Islet of Langerhans (tissue), 1 donor: ENCODE results near the gene NECTIN4.
"Not testable (repeated sequence)": the region's sequence is repeated elsewhere in the genome, so short reads cannot be mapped to it uniquely, and the experiment has no call there.

ENCODE experiments used
- FAIRE-seq: peaks from one replicate; lab custom pipeline; 2011; peaks lifted over from hg19 to GRCh38; lab: Jason Lieb, UNC

NECTIN4 gene

DNA sequence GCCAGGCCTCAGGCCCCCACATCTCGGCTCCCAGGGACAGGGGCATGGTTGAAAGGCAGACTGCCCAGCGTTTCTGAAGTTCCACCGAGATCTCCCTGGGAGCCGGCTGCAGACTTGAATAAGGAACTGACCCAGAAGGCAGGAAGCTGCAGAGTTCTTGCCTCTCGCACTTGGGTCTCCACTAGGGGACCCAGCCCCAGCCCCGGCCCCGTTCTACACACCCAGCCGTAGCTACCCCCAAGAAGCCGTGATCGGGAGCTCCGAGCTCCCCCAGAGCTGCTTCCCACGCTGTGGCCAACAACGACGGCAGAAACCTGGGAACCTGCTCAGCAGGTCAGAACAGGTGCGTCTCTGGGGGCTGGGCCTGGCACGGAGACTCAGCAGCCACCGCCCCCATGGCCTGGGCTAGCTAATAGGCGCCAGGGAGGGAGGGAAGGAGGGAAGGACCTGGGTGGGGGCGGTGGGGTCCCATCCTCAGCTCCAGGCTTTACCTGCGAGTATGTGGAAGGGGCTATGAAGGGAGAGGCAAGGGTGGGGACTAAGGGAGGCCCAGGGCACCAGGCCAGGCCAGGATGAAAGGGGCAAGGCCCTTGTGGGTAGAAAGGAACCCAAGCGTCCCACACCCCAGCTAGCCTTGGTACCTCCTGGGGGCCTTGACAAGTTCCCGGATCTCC, at the start of gene NECTIN4:
NECTIN4 (minus strand) TSS at position 308 of the 674 bp plus-strand sequence; CDS start at position 46, 262 bp downstream.
- no peak for FAIRE-seq

DNA sequence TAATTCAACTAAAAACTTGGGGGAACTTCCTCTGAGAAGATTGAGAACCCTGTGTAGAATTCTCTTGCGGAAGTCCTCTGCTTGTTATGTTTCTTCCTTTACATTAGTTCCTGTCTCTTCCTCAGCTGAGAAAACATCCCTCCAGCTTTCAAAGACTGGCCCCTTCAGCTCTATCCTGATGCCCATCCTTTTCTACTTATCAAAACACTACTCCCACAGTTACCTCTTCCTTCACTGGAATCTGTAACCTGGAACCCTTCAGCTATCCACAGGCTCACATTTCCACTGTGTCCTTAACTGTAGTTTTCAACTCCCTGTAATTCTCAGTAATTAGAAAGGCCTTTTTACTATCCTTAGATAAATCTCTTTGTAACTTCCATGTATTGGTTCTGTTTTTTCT, 49.1 kb upstream of the NECTIN4 start:
- no peak for FAIRE-seq

DNA sequence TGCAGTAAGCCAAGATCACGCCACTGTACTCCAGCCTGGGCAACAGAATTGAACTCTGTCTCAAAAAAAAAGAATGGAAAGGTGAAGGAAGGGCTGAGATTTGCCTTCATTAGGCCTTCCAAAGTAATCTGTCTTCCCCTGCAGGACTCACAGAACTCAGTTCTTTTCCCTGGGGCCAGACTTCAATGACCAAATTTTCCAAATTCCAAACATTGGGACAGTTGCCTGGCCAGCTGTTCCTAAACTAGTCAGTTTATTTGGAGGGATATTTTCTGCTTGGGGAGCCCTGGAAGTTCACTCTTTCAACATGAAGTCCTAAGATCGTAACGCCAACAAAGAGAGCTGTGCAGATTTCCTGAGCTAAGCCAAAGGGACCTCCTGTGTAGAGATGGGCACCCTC, 48.5 kb upstream of the NECTIN4 start:
- FAIRE-seq = no peak

DNA sequence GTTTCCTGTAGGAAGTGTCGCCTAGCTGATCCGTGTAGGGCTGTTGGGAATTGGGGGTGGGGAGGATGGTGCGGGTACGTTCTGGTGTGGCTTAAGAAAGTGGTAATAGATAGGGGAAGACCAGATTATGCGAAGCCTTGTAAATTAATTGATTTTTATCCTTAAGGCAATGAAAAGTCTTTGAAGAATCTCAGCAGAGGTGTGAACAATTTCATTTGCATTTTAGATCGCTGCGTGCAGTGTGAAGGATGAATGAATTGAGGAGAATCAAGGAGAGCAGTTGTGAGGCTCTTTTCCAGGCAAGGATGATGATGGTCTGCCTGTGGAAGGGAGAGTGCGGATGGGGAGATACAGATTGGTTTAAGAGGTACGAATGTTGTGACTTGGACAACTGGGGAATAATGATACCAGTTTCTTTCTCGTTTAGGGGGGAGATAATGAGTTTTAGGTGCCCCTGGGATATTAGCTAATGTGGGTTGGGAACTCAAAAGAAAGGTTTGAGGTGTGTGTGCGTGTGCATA, 43.9 kb upstream of the NECTIN4 start:
- no peak for FAIRE-seq

DNA sequence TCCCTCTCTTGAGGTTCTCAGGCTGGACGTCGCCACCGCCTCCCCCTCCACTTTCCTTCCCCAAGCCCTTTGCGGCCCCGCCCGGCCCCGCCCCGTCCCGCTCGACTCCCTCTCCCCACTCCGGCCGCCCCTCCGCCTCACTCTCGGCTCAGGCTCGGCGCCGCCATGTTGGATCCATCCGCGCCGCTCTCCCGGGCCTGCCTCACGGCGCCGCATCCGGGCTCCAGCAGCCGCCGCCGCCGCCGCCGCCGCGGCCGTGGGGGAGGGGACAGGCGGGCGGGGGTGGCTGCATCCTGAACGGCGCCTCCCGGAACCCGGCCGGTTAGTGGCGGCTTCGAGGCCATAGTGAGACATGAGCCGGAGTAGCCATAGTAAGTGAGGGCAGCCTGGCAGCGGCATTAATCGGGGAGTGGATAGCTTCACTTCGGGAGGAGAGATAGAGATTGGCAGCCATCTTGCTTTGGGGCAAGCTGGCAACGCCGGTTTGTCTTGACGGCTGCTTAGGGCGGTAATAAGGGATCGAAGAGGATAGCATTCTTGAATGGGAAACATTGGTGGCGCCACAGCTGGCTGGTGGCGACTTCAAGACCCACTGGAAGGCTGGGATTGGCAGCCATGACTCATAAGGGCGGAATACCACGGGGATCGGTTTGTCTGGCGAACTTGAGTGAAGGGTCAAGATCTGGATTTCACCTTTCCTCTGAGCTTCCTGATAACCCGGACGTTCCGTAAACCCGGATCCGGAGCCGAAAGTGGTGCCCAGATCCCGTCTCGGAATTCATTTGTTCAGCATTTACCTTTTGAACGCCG, 43.3 kb upstream of the NECTIN4 start, which contains the start of gene DEDD:
DEDD (minus strand) TSS at position 258 of the 810 bp plus-strand sequence. CDS start 8,205 bp downstream, outside the sequence.
- no peak for FAIRE-seq

DNA sequence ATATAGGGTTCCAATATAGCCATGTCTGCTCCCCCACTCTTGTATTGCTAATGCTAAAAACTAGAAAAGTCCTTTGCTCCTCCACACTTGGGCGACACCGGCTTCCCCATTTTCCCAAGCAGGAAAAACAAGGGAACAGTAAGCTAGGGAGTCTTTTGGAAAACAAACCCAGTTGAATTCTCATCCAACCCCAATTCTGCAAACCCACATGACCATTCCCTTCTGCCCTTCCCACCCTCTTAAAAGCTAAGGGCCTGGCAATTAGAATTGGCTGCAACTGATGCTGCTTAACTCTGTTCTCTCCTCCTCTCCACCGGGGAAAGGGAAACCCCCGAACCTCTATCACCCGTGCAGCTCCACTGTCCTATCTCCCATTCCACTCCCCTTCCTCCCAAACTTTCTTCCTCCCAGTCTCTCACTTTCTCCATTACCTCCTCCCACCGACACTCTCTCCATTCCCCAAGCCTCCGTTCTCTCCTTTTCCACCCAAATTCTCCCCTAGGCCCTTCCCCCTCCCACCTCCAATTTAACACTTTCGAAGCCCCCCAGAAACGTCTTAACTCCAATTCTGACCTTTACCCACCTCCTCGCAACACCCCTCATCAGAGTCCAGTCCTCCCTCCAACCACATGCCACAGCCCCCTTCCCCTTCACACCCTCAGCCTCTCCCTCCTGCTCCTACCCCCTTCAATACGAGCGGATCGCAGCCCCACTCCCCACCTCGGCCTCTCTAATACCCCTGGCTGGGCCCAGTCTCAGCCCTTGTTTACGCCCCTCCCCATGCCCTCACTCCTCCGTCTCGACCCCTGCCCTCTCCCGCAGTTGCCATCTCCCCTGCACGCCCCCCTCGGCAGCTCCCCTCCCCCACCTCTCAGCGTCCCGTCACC, 42.4 kb upstream of the NECTIN4 start:
- FAIRE-seq = no peak

DNA sequence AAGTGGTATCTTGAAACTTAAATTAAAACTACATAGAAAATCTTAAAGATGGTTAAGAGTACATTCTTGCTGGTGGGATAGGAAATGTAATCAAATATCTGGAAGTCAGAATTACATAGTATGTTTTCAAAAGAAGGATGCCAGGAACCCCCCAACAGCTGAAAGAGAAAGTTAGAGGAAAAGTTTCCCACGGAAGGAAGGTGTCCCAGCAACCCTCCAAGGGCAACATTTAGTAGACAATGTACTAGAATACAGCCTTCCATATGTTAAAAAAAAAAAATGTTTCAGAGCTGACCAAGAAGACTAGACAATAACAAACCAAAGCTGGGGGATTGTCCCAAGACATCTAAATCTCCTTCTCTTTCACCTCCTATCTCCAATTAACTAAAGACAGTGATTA, 40.9 kb upstream of the NECTIN4 start:
- no peak for FAIRE-seq

DNA sequence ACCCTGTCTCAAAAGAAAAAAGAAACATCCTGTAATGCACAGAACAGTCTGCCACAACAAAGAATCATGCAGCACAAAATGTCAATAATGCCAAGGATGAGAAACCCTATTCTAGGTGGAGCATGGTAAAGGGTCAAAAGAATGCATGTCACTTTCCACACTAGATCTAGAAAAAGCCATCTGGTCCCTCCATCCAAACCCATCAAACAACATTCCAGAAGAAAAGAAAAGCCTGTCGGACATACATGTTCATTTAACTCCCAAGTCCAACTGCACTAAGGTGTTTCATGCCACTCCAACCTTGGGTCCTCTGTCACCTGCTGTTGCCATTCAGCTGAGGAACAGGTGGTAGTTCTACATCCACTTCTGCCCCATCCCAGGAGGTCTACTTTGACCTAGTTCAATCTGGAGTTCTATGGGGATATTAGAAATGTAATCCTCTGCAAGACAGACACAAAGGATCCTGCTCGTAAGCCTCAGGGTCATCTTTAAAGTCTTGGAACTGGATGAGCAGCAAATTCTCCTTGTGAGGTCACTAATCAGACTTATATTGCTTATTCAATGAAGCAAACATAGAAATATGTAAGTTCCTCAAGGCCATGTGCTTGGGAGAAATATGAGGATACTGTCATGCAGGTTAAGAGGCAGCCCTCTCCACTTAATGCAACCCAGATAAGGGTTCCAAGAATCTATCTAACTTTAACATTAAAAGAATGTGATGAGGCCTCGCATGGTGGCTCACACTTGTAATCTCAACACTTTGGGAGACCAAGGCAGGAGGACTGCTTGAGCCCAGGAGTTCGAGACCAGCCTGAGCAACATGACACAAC, 39.4 kb upstream of the NECTIN4 start:
- FAIRE-seq = no peak

DNA sequence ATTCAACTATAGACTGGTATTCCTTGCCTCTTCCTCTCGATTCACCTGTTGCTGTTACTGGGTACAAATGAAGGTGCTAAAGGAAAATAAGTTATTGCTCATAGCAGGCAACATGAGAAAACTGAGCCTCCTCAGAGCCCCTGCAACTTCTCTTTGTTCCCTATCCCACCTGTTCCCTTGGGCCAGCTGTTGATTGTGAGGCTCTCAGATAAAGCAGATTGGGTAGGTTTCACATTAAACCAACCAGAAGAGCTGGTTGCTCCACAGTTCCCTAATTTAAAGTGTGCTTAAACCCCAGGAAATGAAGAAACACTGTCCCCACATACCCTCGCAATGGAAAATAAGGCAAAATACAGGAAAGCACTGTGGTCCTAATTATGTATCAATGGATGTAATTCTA, 38.3 kb upstream of the NECTIN4 start:
- FAIRE-seq = no peak

DNA sequence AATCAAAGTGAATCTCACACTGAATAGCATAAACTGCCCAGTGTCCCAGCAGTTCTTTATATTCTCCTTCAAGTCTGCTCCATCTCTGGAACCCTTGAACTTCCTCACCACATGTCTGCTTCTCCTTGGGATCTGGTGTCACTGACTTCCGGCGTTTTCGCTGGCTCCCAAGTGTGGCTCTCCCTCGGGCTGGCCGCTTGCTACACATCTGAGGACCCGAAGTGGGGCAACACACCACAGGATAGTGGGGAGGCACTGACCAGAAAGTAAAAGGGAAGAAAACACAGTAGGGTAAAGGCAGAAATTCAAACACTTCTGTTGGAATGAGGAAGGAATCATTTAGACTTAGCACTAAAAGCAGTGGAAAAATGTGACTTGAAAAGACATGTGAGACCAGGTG, 33.6 kb upstream of the NECTIN4 start:
- FAIRE-seq = no peak

DNA sequence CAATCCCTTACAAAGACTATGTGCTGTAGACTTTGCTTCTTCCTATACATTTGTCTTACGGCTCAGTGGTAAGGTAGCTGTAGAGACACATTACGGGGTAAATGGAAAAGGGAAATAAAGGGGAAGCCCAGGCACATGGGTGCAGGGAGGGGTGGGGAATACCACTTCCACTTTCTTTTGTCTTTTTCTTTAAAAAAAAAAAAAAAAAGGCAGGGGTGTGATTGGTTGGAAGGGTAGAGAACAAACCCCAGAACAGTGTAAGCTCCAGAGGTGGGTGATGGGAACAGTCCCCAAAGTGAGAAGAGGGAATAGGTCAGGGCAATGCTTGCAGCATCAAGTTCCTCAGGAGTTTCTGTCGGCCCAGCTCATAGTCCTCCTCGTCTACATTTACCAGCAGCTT, 32.5 kb upstream of the NECTIN4 start:
- no peak for FAIRE-seq

DNA sequence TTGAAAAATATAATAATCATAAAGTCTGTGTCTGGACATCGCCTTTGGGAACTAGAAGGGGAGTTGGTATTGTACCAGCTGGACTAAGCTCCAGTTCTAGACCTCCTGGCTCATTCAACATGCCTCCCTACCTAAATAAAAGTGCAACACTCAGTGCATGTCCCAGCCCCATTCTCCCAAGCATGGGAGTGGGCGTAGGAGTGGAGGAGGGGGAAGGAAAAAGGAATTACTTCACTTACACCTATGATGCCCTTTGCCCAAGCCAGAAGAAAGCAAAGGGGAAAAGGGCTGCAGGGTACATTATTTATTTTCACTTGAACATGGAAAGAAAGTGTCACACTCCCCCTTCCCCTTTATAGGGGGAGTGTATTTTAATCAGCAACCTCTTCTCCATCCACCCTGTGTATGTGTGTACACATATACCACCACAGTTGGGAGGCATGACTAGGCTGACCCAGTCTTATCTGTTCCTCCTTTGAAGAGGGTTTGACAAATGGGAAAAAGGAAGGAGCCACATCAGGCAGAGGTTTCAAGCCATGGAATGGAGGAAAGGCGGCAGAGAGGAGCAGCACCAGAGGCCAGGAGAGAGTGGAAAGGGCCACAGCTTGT, 31.8 kb upstream of the NECTIN4 start:
- no peak for FAIRE-seq

DNA sequence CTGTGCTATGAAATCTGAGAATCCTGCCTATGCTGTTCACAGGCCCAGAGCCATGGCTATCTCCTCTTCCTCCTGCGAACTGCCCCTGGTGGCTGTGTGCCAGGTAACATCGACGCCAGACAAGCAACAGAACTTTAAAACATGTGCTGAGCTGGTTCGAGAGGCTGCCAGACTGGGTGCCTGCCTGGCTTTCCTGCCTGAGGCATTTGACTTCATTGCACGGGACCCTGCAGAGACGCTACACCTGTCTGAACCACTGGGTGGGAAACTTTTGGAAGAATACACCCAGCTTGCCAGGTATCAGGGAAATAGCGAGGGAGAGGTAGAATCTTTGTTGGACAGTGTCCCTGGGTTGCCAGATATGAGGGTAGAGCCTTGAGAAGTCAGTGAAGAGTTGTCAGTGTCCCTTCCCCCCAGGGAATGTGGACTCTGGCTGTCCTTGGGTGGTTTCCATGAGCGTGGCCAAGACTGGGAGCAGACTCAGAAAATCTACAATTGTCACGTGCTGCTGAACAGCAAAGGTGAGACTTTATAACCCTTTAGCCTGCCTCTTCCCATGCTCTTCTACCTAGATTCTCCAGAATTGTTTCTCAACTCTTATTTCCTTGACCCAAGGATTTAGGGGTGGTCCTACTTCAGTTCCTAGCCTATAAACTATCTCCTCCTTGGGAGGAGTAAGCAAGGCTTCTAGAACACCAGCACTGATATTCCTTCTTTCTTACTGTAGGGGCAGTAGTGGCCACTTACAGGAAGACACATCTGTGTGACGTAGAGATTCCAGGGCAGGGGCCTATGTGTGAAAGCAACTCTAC, 29.9 kb upstream of the NECTIN4 start:
- no peak for FAIRE-seq

DNA sequence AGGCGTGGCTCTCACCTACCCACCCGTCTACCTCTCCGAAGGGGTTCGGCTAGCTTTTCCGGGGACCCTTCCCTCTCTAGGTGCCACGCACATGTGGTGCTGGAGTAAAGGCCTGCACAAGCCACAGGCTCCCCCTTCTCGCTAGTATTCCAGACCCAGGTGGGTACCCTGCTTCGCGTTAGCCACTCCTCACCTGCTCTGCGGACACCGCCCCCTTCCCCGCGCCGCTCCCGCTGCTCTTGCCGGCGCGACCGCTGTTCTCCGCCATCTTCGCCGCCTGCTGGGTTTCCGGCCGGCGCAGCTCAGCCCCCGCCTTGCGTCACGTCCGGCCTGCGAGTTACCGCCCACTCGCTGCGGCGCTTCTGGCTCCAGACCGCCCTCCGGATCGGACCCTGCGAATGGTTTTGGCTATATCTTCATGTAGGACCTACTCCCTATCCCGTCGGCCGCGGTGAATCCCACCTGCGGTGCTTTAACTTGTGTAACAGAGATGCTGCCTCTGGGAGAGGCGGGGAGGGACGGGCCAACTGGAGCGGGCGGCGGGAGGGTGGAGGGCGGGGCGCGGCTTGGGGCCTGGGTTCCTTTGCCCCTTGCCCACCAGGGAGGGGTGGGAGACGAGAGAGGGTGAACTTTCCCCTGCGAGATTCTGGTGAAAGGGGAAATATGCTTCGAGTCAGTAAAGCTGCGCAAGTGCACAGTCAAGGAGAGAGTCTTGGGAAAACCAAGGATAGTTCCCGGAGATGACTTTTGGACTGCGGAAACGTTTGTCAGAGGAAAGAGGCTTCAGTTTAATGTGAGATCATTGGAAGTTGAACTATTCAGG, 28.6 kb upstream of the NECTIN4 start, which contains the start of the genes NIT1 and PFDN2:
NIT1 (plus strand) TSS at position 347 of the 823 bp plus-strand sequence; CDS start at position 419, 72 bp downstream.
PFDN2 (minus strand) TSS at position 279 of the 823 bp plus-strand sequence; CDS start at position 268, 11 bp downstream.
- FAIRE-seq = no peak

DNA sequence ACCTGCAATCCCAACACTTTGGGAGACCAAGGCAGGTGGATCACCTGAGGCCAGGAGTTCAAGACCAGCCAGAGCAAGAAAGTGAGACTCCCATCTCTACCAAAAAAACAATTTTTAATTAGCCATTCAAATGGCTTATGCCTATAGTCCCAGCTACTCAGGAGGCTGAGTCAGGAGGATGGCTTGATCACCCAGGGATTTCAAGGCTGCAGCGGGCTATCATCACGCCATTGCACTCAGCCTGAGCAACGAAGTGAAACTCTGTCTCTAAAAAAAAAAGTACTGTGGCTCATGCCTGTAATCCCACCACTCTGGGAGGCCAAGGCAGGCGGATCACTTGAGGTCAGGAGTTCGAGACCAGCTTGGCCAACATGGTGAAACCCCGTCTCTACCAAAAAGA, 26.6 kb upstream of the NECTIN4 start:
- FAIRE-seq = not testable (repeated sequence)

DNA sequence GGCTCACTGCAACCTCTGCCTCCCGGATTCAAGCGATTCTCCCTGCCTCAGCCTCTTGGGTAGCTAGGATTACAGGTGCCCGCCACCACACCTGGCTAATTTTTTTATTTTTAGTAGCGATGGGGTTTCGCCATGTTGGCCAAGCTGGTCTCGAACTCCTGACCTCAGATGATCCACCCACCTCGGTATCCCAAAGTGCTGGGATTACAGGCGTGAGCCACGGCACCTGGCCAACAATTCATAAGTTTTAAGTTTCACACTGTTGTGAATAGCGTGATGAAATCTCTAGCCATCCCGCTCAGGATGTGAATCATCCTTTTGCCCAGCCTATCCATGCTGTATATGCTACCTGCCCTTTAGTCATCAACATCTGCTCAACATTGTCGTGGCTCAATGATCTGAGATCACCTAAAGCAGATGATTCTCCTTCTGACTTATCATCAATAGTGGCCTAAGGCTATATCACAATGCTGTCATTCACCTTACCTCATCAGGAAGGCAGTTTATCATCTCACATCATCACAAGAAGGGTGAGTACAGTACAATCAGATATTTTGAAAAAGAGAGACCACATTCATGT, 25.9 kb upstream of the NECTIN4 start:
- FAIRE-seq = no peak

DNA sequence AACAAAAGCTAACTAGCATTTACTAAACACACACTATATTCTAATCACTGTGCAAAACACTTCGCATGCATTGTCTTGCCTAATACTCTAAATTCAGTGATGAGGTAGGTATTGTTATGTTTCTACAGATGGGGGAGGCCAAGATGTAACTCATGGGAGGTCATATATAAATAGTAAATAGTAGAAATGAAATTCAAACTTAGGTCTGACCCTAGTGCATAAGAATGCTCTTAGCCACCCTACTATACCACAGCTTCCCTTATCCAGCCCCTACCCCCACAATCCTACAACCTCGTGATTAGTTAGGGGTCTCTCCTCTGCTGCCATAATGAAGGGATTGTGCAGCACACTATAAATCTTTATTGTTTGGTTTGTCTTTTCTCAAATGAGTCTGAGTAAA, 25.2 kb upstream of the NECTIN4 start:
- FAIRE-seq = no peak

DNA sequence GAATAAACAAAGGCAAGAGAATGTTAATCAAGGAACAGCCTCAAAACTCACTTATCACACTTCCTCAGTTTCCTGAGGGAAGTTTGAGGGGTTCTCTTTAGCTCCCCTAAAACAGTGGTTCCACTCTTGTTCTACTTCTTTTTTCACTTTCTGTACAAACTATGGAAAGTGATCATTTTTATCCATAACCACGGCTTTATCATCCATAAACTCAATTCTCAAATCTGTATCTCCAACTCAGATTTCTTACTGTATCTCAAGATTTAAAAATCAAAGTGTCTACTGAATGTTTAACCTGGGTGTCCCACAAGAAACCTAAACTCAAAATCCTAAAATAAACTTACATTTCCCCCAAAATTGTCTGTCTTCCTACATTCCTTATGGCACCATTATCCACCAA, 24.6 kb upstream of the NECTIN4 start:
- FAIRE-seq = no peak

DNA sequence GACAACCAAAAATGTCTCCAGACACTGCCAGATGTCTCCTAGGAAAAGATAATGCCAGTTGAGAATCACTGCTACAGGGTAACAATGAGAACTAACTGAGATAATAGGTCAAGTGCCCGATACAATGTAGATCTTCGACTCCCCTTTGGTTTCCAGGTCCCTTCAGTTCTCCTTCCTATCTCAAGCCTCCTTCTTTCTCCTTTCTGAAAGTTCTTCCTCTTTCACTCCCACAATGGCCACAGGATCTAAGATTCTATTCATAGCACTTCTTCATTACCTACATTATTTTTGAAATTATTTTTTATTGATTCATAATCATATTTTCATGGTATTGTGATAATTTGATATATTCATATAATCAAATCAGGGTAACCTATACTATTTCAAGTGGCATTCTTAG, 22.2 kb upstream of the NECTIN4 start:
- FAIRE-seq = no peak
